Tibial nerve (tissue), 4 donors: ENCODE data around the gene PON3.

Experiments used
- CTCF ChIP-seq, 5 experiments: fragments of 200-600 bp in 3 of 5; fragments of 450-650 bp in 2 of 5; sonication (generic) in 3 of 5; IDR thresholded peaks; one replicate each; pipeline ENCODE4 v1.5.1; 2016 to 2019; ENCODE audit warnings: antibody characterized with exemption in 5 of 5, mild to moderate bottlenecking in 3 of 5, moderate library complexity in 2 of 5
- EP300 ChIP-seq, 2 donors: sonication (generic); formaldehyde crosslinking; IDR thresholded peaks; one replicate each; pipeline ENCODE4 v1.6.1; 2017; ENCODE audit warnings: antibody characterized with exemption in 2 of 2, mild to moderate bottlenecking in 1 of 2
- POLR2A ChIP-seq, 2 donors: fragments of 450-650 bp; IDR thresholded peaks; one replicate each; pipeline ENCODE4 v1.6.1; 2017; ENCODE audit warnings: antibody characterized with exemption in 2 of 2, mild to moderate bottlenecking in 2 of 2, moderate library complexity in 2 of 2

DNA sequence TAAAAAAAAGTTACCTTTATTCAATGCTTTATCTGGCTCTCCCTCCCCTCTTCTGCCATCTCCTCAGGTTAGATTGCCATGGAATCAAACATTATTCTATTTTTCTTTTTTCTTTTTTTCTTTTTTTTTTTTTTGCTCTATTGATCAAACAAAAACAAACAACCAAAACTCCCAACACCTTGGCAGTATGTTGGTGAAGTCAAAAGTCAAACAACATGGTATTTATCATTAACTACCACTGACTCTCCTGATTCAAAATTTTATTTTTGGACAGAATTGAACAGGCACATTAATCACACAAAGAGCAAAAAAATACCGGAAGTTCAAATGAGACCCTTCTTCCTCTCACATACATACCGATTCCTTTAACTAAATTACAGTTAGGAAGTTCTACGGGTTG, 78.2 kb downstream of the PON3 start:
- TF ChIP-seq CTCF (IDR thresholded peaks at IDR 0.05) = no peak
- TF ChIP-seq POLR2A (IDR thresholded peaks at IDR 0.05) = no peak
- TF ChIP-seq EP300 (IDR thresholded peaks at IDR 0.05) = no peak
